Upper lobe of right lung (tissue), 1 donor: ENCODE data around the gene TMEM134. TPM values are rescaled to one million over a fixed set of nuclear protein-coding genes. Genes with fewer than 3 reads are reported as not detected.

ENCODE experiments used
- ATAC-seq: fragments of 200-7000 bp; cut with Tn5 transposase; one replicate; pipeline ENCODE4 v1.9.1; 2020; ENCODE audit warnings: mild to moderate bottlenecking, moderate library complexity
- DNase-seq: peaks from one replicate; pipeline ENCODE4 v3.0.0-alpha.2; 2020
- H3K27ac ChIP-seq: fragments of 200-600 bp; one replicate; pipeline ENCODE4 v1.8.0; 2022
- H3K27me3 ChIP-seq: fragments of 200-600 bp; one replicate; pipeline ENCODE4 v1.8.0; 2022; ENCODE audit warnings: mild to moderate bottlenecking
- H3K36me3 ChIP-seq: fragments of 200-600 bp; one replicate; pipeline ENCODE4 v1.8.0; 2022
- H3K4me1 ChIP-seq: fragments of 200-600 bp; one replicate; pipeline ENCODE4 v1.8.0; 2022
- H3K4me3 ChIP-seq: fragments of 200-600 bp; one replicate; pipeline ENCODE4 v1.8.0; 2022; ENCODE audit warnings: mild to moderate bottlenecking
- H3K9me3 ChIP-seq: fragments of 200-600 bp; one replicate; pipeline ENCODE4 v1.8.0; 2022
- intact Hi-C: fragments of 100-400 bp; cut with DNase I; formaldehyde crosslinking; loops from one replicate; pipeline ENCODE4 v1.11.0; 2022
- total RNA-seq: library from RNA; stranded (reverse); fragmentation: NEBNext Ultra II Directional; extraction: Animal tissue kit (Norgen Biotek cat#: 25700); gene quantifications from one replicate; pipeline ENCODE4 v1.2.1, GENCODE V29; 2021
- TF ChIP-seq, protein P1 (sequence below): fragments of 200-600 bp; IDR thresholded peaks from one replicate; pipeline ENCODE4 v1.8.0; 2022; ENCODE audit warnings: antibody characterized with exemption
- donor health status: DM: no; HTN: yes; CAD: no; lungs with severe emphysema.

TMEM134 gene
- total RNA-seq, 1 donor from 2014 or later, result 46.9 TPM

DNA sequence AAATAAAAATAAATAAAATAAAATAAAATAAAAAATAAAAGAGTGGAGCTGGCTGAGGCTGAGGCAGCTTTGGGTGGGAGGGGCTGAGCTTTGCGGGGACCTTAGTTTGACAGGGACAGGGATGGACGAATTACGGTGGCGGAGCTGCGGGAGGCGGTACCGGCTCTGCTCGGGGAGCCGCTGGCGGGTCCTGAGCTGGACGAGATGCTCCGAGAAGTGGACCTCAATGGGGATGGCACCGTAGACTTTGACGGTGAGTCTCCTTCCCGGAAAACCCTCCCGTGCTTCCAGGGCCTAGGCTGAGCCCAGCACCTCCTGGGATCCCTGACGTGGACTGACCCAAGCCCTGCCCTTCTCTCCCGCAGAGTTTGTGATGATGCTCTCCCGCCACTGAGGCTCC lies 10.8 kb downstream of the TMEM134 start:
- H3K4me1 ChIP-seq, result no peaks in the 10 kb centered on the region
- no peak overlapping the region for H3K4me3 ChIP-seq
- no peaks in the 10 kb centered on the region for H3K9me3 ChIP-seq
- TF ChIP-seq, protein P1, sequence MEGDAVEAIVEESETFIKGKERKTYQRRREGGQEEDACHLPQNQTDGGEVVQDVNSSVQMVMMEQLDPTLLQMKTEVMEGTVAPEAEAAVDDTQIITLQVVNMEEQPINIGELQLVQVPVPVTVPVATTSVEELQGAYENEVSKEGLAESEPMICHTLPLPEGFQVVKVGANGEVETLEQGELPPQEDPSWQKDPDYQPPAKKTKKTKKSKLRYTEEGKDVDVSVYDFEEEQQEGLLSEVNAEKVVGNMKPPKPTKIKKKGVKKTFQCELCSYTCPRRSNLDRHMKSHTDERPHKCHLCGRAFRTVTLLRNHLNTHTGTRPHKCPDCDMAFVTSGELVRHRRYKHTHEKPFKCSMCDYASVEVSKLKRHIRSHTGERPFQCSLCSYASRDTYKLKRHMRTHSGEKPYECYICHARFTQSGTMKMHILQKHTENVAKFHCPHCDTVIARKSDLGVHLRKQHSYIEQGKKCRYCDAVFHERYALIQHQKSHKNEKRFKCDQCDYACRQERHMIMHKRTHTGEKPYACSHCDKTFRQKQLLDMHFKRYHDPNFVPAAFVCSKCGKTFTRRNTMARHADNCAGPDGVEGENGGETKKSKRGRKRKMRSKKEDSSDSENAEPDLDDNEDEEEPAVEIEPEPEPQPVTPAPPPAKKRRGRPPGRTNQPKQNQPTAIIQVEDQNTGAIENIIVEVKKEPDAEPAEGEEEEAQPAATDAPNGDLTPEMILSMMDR, result no peak
- no peak for ATAC-seq
- H3K27me3 ChIP-seq, result no peaks in the 10 kb centered on the region
- intact Hi-C loops, result no loop called here
- H3K36me3 ChIP-seq, result no peaks in the 10 kb centered on the region
- DNase-seq, result no peak
- H3K27ac ChIP-seq, result no peak overlapping the region

GRCh38 chr11:67457453-67457852 lies 11.6 kb downstream of the TMEM134 start:
- Histone ChIP-seq H3K4me3 (no peak overlapping the region), H3K27ac (no peak overlapping the region), H3K9me3 (no peaks in the 10 kb centered on the region), H3K27me3 (no peaks in the 10 kb centered on the region), H3K36me3 (no peaks in the 10 kb centered on the region), H3K4me1 (no peaks in the 10 kb centered on the region)
- TF ChIP-seq, protein P1, result no peak
- no peak for ATAC-seq
- intact Hi-C loops, result no loop called here
- no peak for DNase-seq

GRCh38 chr11:67456068-67456705 lies 12.9 kb downstream of the TMEM134 start:
- no peaks in the 10 kb centered on the region for H3K9me3 ChIP-seq
- peak; percentile 62 for DNase-seq
- no peak overlapping the region for H3K4me3 ChIP-seq
- no peak overlapping the region for H3K27ac ChIP-seq
- TF ChIP-seq, protein P1, result no peak
- H3K4me1 ChIP-seq, result no peaks in the 10 kb centered on the region
- intact Hi-C loops, result no loop called here
- H3K27me3 ChIP-seq, result no peaks in the 10 kb centered on the region
- ATAC-seq, result no peak
- H3K36me3 ChIP-seq, result no peaks in the 10 kb centered on the region

DNA sequence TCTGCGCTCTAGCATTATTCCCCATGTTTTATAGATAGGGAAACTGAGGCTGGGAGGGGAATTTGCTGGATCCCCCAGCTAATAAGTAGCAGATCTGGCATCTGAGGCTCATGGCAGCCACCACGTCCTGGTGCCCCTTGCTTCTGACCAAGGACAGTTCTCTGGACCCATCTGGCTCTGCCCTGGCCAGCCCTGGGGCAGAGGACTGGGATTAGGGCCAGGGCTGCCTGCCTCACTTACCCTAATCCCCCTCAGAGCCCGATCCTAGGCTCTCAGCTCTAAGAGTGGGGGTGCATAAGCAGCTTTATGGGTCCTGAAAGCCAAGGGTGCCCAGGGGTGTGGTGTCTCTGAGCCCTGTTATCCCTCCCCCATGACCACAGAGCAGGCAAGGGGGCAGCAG lies 14.0 kb downstream of the TMEM134 start, which contains the start of gene CABP4:
Gene CABP4, plus strand, starts transcription at position 301 of the 400 bp plus-strand sequence. Its CDS starts 70 bp downstream, at position 371.
- no peaks in the 10 kb centered on the region for H3K9me3 ChIP-seq
- H3K27me3 ChIP-seq, result no peaks in the 10 kb centered on the region
- H3K36me3 ChIP-seq, result no peaks in the 10 kb centered on the region
- DNase-seq (no peak), ATAC-seq (no peak)
- intact Hi-C loops, result no loop called here
- H3K4me3 ChIP-seq, result no peak within 1 kb of the TSS
- H3K4me1 ChIP-seq, result no peaks in the 10 kb centered on the region
- TF ChIP-seq, protein P1, result no peak
- H3K27ac ChIP-seq, result no peak within 1 kb of the TSS

- Histone ChIP-seq H3K4me1 (no peaks in the 10 kb centered on the region), H3K4me3 (no peak overlapping the region), H3K36me3 (no peaks in the 10 kb centered on the region), H3K27ac (no peak overlapping the region), H3K9me3 (no peaks in the 10 kb centered on the region), H3K27me3 (no peaks in the 10 kb centered on the region)
- ATAC-seq (no peak), DNase-seq (no peak)
- TF ChIP-seq, protein P1, result no peak
- intact Hi-C loops, result no loop called here
Measured at GRCh38 chr11:67453816-67454732, 15.0 kb downstream of the TMEM134 start.
